C4-2B (cell line): ENCODE results near the gene MDM1.

ENCODE experiments used
- CTCF ChIP-seq: fragments of 450-650 bp; conservative IDR thresholded peaks from 2 replicates; pipeline ENCODE4 v1.5.1; 2017; ENCODE audit warnings: mild to moderate bottlenecking
- ZFX ChIP-seq: fragments of 450-650 bp; IDR thresholded peaks from 2 replicates; pipeline ENCODE4 v1.6.1; 2017

GRCh38 chr12:68325966-68326365 is 6.2 kb downstream of the MDM1 start:
- TF ChIP-seq CTCF (no peak), ZFX (no peak)
